ENCODE data around the gene TCOF1.

GRCh38 chr5:150397146-150397781, 39.8 kb downstream of the TCOF1 start:
- TF ChIP-seq POLR2A (IDR thresholded peaks at IDR 0.05) = no peak
- TF ChIP-seq CTCF (IDR thresholded peaks at IDR 0.05) = no peak
